Measurements from ENCODE around the gene GALNTL6. TPM values are rescaled to one million over a fixed set of nuclear protein-coding genes. Genes with fewer than 3 reads are reported as not detected.
A peak's percentile ranks its signal among the peaks of the same experiment; 100 is the strongest.

Gene GALNTL6
- total RNA-seq, 4 donors from 2014 or later, result 0.82 to 0.95 TPM; not detected in 2

DNA sequence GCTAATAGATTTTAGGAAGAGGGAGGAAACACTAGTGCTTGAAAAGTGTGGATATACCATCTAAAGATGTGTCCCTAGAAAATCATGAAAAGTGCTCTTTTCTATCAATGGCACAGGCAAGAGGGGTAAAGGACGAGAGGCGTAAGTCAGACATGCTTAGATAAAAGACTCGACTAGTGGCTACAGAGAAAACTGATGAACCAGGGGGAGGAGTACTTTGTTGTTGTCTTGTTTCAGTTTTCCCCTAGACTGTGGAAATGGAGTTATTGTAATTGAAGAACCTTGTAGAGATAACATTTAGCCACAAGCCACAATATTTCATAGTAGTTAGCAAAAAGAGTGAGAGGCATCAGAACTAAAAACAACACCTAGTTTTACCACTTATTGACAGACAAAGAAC is 21.4 kb downstream of the GALNTL6 start:
- in situ Hi-C loops (cut with MboI; ENCODE audit: low pct_ligation_motif_present in 1 of 4, low pct_unique_long_range_greater_than_20kb in 1 of 4, low sequenced_read_pairs in 3 of 4) (no loop called here), intact Hi-C loops (cut with DNase I; ENCODE audit: low total_unique reads) (no loop called here)
- Histone ChIP-seq H3K27me3 (no peaks in the 10 kb centered on the region), H3K4me1 (no peaks in the 10 kb centered on the region), H3K9me3 (no peaks in the 10 kb centered on the region), H3K27ac (no peak overlapping the region), H3K36me3 (no peaks in the 10 kb centered on the region), H3K4me3 (no peak overlapping the region)
- WGBS, 2 donors (ENCODE audit: low coverage in 1 of 2), result 30 to 37% methylated on average over 2 to 3 of the region's 3 CpGs
- TF ChIP-seq POLR2AphosphoS5 (IDR thresholded peaks at IDR 0.05), result no peak
- no peak for TF ChIP-seq POLR2A (IDR thresholded peaks at IDR 0.05)
- TF ChIP-seq, protein P1, sequence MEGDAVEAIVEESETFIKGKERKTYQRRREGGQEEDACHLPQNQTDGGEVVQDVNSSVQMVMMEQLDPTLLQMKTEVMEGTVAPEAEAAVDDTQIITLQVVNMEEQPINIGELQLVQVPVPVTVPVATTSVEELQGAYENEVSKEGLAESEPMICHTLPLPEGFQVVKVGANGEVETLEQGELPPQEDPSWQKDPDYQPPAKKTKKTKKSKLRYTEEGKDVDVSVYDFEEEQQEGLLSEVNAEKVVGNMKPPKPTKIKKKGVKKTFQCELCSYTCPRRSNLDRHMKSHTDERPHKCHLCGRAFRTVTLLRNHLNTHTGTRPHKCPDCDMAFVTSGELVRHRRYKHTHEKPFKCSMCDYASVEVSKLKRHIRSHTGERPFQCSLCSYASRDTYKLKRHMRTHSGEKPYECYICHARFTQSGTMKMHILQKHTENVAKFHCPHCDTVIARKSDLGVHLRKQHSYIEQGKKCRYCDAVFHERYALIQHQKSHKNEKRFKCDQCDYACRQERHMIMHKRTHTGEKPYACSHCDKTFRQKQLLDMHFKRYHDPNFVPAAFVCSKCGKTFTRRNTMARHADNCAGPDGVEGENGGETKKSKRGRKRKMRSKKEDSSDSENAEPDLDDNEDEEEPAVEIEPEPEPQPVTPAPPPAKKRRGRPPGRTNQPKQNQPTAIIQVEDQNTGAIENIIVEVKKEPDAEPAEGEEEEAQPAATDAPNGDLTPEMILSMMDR (IDR thresholded peaks at IDR 0.05), result no peak
- no peak for TF ChIP-seq EP300 (IDR thresholded peaks at IDR 0.05; ENCODE audit: low read depth)
- DNase-seq, result no peak

- 88% methylated on average over 1 of the region's 1 CpG for WGBS, 2 donors (ENCODE audit: low coverage in 1 of 2)
- DNase-seq, result no peak
- Histone ChIP-seq H3K9me3 (no peaks in the 10 kb centered on the region), H3K4me3 (no peak overlapping the region), H3K27me3 (no peaks in the 10 kb centered on the region), H3K27ac (no peak overlapping the region), H3K4me1 (no peaks in the 10 kb centered on the region), H3K36me3 (no peaks in the 10 kb centered on the region)
- in situ Hi-C loops (cut with MboI; ENCODE audit: low pct_ligation_motif_present in 1 of 4, low pct_unique_long_range_greater_than_20kb in 1 of 4, low sequenced_read_pairs in 3 of 4), result no loop called here
- no peak for TF ChIP-seq EP300 (IDR thresholded peaks at IDR 0.05; ENCODE audit: low read depth)
- TF ChIP-seq POLR2A (IDR thresholded peaks at IDR 0.05), result no peak
- TF ChIP-seq, protein P1 (IDR thresholded peaks at IDR 0.05), result no peak
- no peak for TF ChIP-seq POLR2AphosphoS5 (IDR thresholded peaks at IDR 0.05)
- intact Hi-C loops (cut with DNase I; ENCODE audit: low total_unique reads), result no loop called here
Observed at GRCh38 chr4:171843456-171843855, 30.3 kb downstream of the GALNTL6 start.

DNA sequence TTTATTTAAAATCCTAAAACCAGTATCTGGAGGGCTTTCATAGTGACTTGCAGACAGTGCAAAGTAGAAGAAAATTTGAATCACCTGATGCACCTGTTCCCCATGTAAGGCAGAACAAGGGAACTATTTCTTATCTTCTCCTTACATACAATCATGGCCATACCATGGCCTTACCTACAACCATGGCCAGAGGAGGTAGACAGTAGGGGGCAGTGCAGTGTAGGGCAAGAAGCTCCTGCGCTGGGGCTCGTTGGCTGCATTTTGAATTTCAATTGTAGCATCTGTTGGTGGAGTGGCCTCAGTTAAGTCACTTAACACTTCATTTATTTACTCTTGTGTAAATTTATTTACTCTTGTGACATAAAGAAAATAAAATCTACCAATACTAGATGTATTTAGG is 33.0 kb downstream of the GALNTL6 start:
- no peaks in the 10 kb centered on the region for H3K9me3 ChIP-seq
- H3K27me3 ChIP-seq, result no peaks in the 10 kb centered on the region
- peak; percentile 50 for DNase-seq
- intact Hi-C loops (cut with DNase I; ENCODE audit: low total_unique reads), result no loop called here
- in situ Hi-C loops (cut with MboI; ENCODE audit: low pct_ligation_motif_present in 1 of 4, low pct_unique_long_range_greater_than_20kb in 1 of 4, low sequenced_read_pairs in 3 of 4), result no loop called here
- H3K27ac ChIP-seq, result no peak overlapping the region
- TF ChIP-seq, protein P1 (IDR thresholded peaks at IDR 0.05), result peak; percentile 28 to 51 (median 47)
- TF ChIP-seq POLR2A (IDR thresholded peaks at IDR 0.05) (no peak), EP300 (IDR thresholded peaks at IDR 0.05; ENCODE audit: low read depth) (no peak)
- H3K36me3 ChIP-seq, result no peaks in the 10 kb centered on the region
- WGBS, 2 donors (ENCODE audit: low coverage in 1 of 2), result 17% methylated on average over 2 of the region's 2 CpGs
- H3K4me1 ChIP-seq, result no peaks in the 10 kb centered on the region
- no peak overlapping the region for H3K4me3 ChIP-seq

GRCh38 chr4:171846893-171847292 is 33.7 kb downstream of the GALNTL6 start:
- no peak for DNase-seq
- in situ Hi-C loops (cut with MboI; ENCODE audit: low pct_ligation_motif_present in 1 of 4, low pct_unique_long_range_greater_than_20kb in 1 of 4, low sequenced_read_pairs in 3 of 4), result no loop called here
- no peak for TF ChIP-seq EP300 (IDR thresholded peaks at IDR 0.05; ENCODE audit: low read depth)
- TF ChIP-seq POLR2A (IDR thresholded peaks at IDR 0.05), result no peak
- TF ChIP-seq, protein P1 (IDR thresholded peaks at IDR 0.05), result no peak
- no peak for TF ChIP-seq POLR2AphosphoS5 (IDR thresholded peaks at IDR 0.05)
- Histone ChIP-seq H3K36me3 (no peaks in the 10 kb centered on the region), H3K4me3 (no peak overlapping the region), H3K27ac (no peak overlapping the region), H3K9me3 (no peaks in the 10 kb centered on the region), H3K4me1 (no peaks in the 10 kb centered on the region), H3K27me3 (no peaks in the 10 kb centered on the region)
- intact Hi-C loops (cut with DNase I; ENCODE audit: low total_unique reads), result no loop called here
- 61 to 64% methylated on average over 2 of the region's 2 CpGs for WGBS, 2 donors (ENCODE audit: low coverage in 1 of 2)
